GM23338 (cell line): ENCODE measurements around the gene SLC25A36. TPM values are rescaled to one million over a fixed set of nuclear protein-coding genes. Genes with fewer than 3 reads are reported as not detected.

Experiments used
- ATAC-seq: fragments of 200-7000 bp; cut with Tn5 transposase; 3 replicates; pipeline ENCODE4 v1.9.1; 2020
- DNase-seq: peaks from one replicate; pipeline ENCODE4 v3.0.0-alpha.2; 2015; ENCODE audit warnings: low spot score
- H2AFZ ChIP-seq: fragments of 200-600 bp; sonication (generic); 2 replicates; pipeline ENCODE4 v1.8.0; 2016; ENCODE audit warnings: antibody characterized with exemption, mild to moderate bottlenecking, moderate library complexity
- H3F3A ChIP-seq: fragments of 200-600 bp; sonication (generic); replicated peaks from 2 replicates; pipeline ENCODE4 v1.8.0; 2017; ENCODE audit warnings: antibody characterized with exemption, mixed run types, low read depth
- H3K27ac ChIP-seq: fragments of 200-600 bp; sonication (generic); 2 replicates; pipeline ENCODE4 v1.6.1; 2016; ENCODE audit warnings: low read depth
- H3K27me3 ChIP-seq: fragments of 200-600 bp; sonication (generic); 2 replicates; pipeline ENCODE4 v1.8.0; 2016; ENCODE audit warnings: mild to moderate bottlenecking, mixed run types, moderate library complexity; ENCODE audit not compliant: insufficient read depth
- H3K36me3 ChIP-seq: fragments of 200-600 bp; sonication (generic); 2 replicates; pipeline ENCODE4 v1.8.0; 2016; ENCODE audit warnings: mild to moderate bottlenecking; ENCODE audit not compliant: insufficient read depth
- H3K4me1 ChIP-seq: fragments of 200-600 bp; sonication (generic); 2 replicates; pipeline ENCODE4 v1.8.0; 2016; ENCODE audit warnings: mild to moderate bottlenecking, moderate library complexity; ENCODE audit not compliant: insufficient read depth
- H3K4me2 ChIP-seq: fragments of 200-600 bp; sonication (generic); 2 replicates; pipeline ENCODE4 v1.7.1; 2017; ENCODE audit warnings: mixed run types
- H3K4me3 ChIP-seq: fragments of 200-600 bp; sonication (generic); 2 replicates; pipeline ENCODE4 v1.6.1; 2016; ENCODE audit warnings: mixed run types
- H3K79me2 ChIP-seq: fragments of 200-600 bp; sonication (generic); replicated peaks from 2 replicates; pipeline ENCODE4 v1.8.0; 2017; ENCODE audit warnings: mild to moderate bottlenecking; ENCODE audit not compliant: insufficient read depth
- H3K9me2 ChIP-seq: fragments of 200-600 bp; sonication (generic); 2 replicates; pipeline ENCODE4 v1.8.0; 2017; ENCODE audit not compliant: insufficient read depth
- H4K20me1 ChIP-seq: fragments of 200-600 bp; sonication (generic); replicated peaks from 2 replicates; pipeline ENCODE4 v1.8.0; 2017; ENCODE audit warnings: mild to moderate bottlenecking; ENCODE audit not compliant: insufficient read depth
- H3K27ac Mint-ChIP-seq: 2 replicates; pipeline ENCODE4 v1.8.0; 2020; ENCODE audit warnings: inconsistent platforms, mild to moderate bottlenecking, moderate library complexity, mixed read lengths
- H3K27me3 Mint-ChIP-seq: 3 replicates; pipeline ENCODE4 v1.8.0; 2022; ENCODE audit warnings: low read depth, mild to moderate bottlenecking, moderate library complexity, mixed read lengths, inconsistent platforms; ENCODE audit not compliant: insufficient read depth, poor library complexity
- H3K36me3 Mint-ChIP-seq: 3 replicates; pipeline ENCODE4 v1.8.0; 2021; ENCODE audit warnings: low read depth, mild to moderate bottlenecking, inconsistent platforms, moderate library complexity, mixed read lengths
- H3K4me1 Mint-ChIP-seq: 3 replicates; pipeline ENCODE4 v1.8.0; 2020; ENCODE audit warnings: mild to moderate bottlenecking, inconsistent platforms, mixed read lengths
- H3K4me3 Mint-ChIP-seq: 3 replicates; pipeline ENCODE4 v1.8.0; 2021; ENCODE audit warnings: moderate library complexity, mild to moderate bottlenecking, inconsistent platforms, mixed read lengths
- H3K9me3 Mint-ChIP-seq: 3 replicates; pipeline ENCODE4 v1.8.0; 2020; ENCODE audit warnings: moderate library complexity, mild to moderate bottlenecking, inconsistent platforms, mixed read lengths
- CREB1 ChIP-seq: fragments of 250-450 bp; sonication (Bioruptor Pico); IDR thresholded peaks from 2 replicates; pipeline ENCODE4 v1.5.0; 2020; ENCODE audit warnings: low read depth, mild to moderate bottlenecking, moderate library complexity
- CTCF ChIP-seq, 2 experiments: fragments of 200-600 bp in 1 of 2; sonication (generic) in 1 of 2; conservative IDR thresholded peaks; 2 replicates each; pipeline versions ENCODE4 v1.5.1 to v1.6.1; 2016 to 2017; ENCODE audit warnings: antibody characterized with exemption in 2 of 2, low read depth in 2 of 2, mild to moderate bottlenecking in 2 of 2, moderate library complexity in 1 of 2
- ETS1 ChIP-seq: IDR thresholded peaks from 2 replicates; pipeline ENCODE4 v1.6.1; 2016; ENCODE audit warnings: antibody characterized with exemption
- EZH2 ChIP-seq: fragments of 200-600 bp; sonication (generic); IDR thresholded peaks from one replicate; pipeline ENCODE4 v1.8.0; 2017; ENCODE audit warnings: antibody characterized with exemption, mild to moderate bottlenecking, low read depth; ENCODE audit not compliant: unreplicated experiment
- EZH2phosphoT487 ChIP-seq: fragments of 200-600 bp; sonication (generic); IDR thresholded peaks from one replicate; pipeline ENCODE4 v1.8.1; 2018; ENCODE audit warnings: antibody characterized with exemption; ENCODE audit not compliant: unreplicated experiment
- JUNB ChIP-seq: IDR thresholded peaks from one replicate; pipeline ENCODE4 v1.6.1; 2016; ENCODE audit warnings: antibody characterized with exemption; ENCODE audit not compliant: unreplicated experiment
- NANOG ChIP-seq: IDR thresholded peaks from 2 replicates; pipeline ENCODE4 v1.6.1; 2016; ENCODE audit warnings: antibody characterized with exemption, borderline replicate concordance
- POLR2AphosphoS5 ChIP-seq: IDR thresholded peaks from 2 replicates; pipeline ENCODE4 v1.6.1; 2016; ENCODE audit warnings: antibody characterized with exemption, low read depth
- REST ChIP-seq: IDR thresholded peaks from one replicate; pipeline ENCODE4 v1.6.1; 2018; ENCODE audit warnings: antibody characterized with exemption; ENCODE audit not compliant: unreplicated experiment
- STAT1 ChIP-seq: IDR thresholded peaks from one replicate; pipeline ENCODE4 v1.6.1; 2016; ENCODE audit warnings: antibody characterized with exemption; ENCODE audit not compliant: unreplicated experiment
- ZNF114 ChIP-seq: fragments of 250-450 bp; sonication (Bioruptor Pico); IDR thresholded peaks from 2 replicates; pipeline ENCODE4 v1.5.0; 2020; ENCODE audit warnings: mild to moderate bottlenecking, moderate library complexity
- ZNF331 ChIP-seq: fragments of 250-450 bp; sonication (Bioruptor Pico); IDR thresholded peaks from 2 replicates; pipeline ENCODE4 v1.5.0; 2020; ENCODE audit warnings: low read depth, mild to moderate bottlenecking, moderate library complexity
- ZNF462 ChIP-seq: fragments of 250-450 bp; sonication (Bioruptor Pico); IDR thresholded peaks from 2 replicates; pipeline ENCODE4 v1.5.0; 2020; ENCODE audit warnings: mild to moderate bottlenecking, moderate library complexity
- polyA plus RNA-seq: library from polyadenylated mRNA; unstranded; fragments of >200 nt; fragmentation: Nextera tagmentation; extraction: Ambion mirVana; gene quantifications from 2 replicates; pipeline ENCODE4 v1.2.1, GENCODE V29; 2016
- total RNA-seq: library from RNA; depleted of rRNA; stranded (reverse); fragments of >200 nt; shearing (Covaris generic); gene quantifications from 2 replicates; pipeline ENCODE4 v1.2.3, GENCODE V29; 2014

Gene SLC25A36
- total and polyA plus RNA-seq, 2 experiments from 2014 or later, result 113 to 123 TPM

- Histone ChIP-seq H4K20me1 (no peaks in the 10 kb centered on the region), H3K4me2 (no peak overlapping the region), H3K36me3 (no peaks in the 10 kb centered on the region), H3K4me3 (no peak overlapping the region), H3K4me1 (no peaks in the 10 kb centered on the region), H3K27me3 (no peaks in the 10 kb centered on the region), H2AFZ (no peak overlapping the region), H3K27ac (no peak overlapping the region), H3K9me2 (0 out of 2 replicates have a peak, but pooled peaks cover under 1% of the 10 kb centered on the region), H3F3A (no peaks in the 10 kb centered on the region), H3K79me2 (no peaks in the 10 kb centered on the region)
- Mint-ChIP-seq H3K27ac (no peak overlapping the region), H3K4me3 (no peak overlapping the region), H3K27me3 (peaks cover 3% of the 10 kb centered on the region), H3K9me3 (0 out of 3 replicates have a peak, but pooled peaks cover 3% of the 10 kb centered on the region), H3K4me1 (no peaks in the 10 kb centered on the region; the same call in 2 of the 3 replicates), H3K36me3 (no peaks in the 10 kb centered on the region)
- no peak for DNase-seq
- TF ChIP-seq ZNF114 (CRISPR knock-in tag) (no peak), ZNF331 (CRISPR knock-in tag) (no peak), CTCF (conservative IDR thresholded peaks at IDR 0.05; ENCODE audit: low read depth in 2 of 2) (no peak), EZH2 (no peak), CREB1 (CRISPR knock-in tag) (no peak), POLR2AphosphoS5 (no peak), STAT1 (no peak), ETS1 (no peak), REST (no peak), JUNB (no peak), NANOG (no peak), ZNF462 (no peak), EZH2phosphoT487 (no peak)
- ATAC-seq, result no peak
Measured at GRCh38 chr3:141021261-141021660, 79.6 kb downstream of the SLC25A36 start.
